Stimulated activated CD4-positive, alpha-beta T cell treated with anti-CD3 and anti-CD28 coated beads, Interleukin-12 subunit alpha, Interleukin-12 subunit beta, amount 100 ng/mL, for 4 hours (primary cell): ENCODE data around the gene GALNT17.

Experiments
- DNase-seq: peaks from one replicate; pipeline ENCODE4 v3.0.0-alpha.2; 2020

The GALNT17 gene

GRCh38 chr7:71511361-71511807 is 379.4 kb downstream of the GALNT17 start:
- DNase-seq = no peak

GRCh38 chr7:71517940-71518699 is 386.2 kb downstream of the GALNT17 start:
- no peak for DNase-seq

- DNase-seq = no peak
These were observed 386.9 kb downstream of the GALNT17 start for GRCh38 chr7:71518880-71519279.

GRCh38 chr7:71521506-71521905 is 389.6 kb downstream of the GALNT17 start:
- DNase-seq = no peak

GRCh38 chr7:71526106-71526505 is 394.2 kb downstream of the GALNT17 start:
- no peak for DNase-seq

- no peak for DNase-seq
These were observed 395.3 kb downstream of the GALNT17 start for GRCh38 chr7:71527213-71527612.

- DNase-seq = no peak
These were observed 403.7 kb downstream of the GALNT17 start for GRCh38 chr7:71535616-71536015.

GRCh38 chr7:71538210-71538609 is 406.3 kb downstream of the GALNT17 start:
- DNase-seq = no peak

GRCh38 chr7:71539615-71540014 is 407.7 kb downstream of the GALNT17 start:
- DNase-seq = no peak

- no peak for DNase-seq
These were observed 409.9 kb downstream of the GALNT17 start for GRCh38 chr7:71541707-71542353.

GRCh38 chr7:71543396-71543795 is 411.5 kb downstream of the GALNT17 start:
- no peak for DNase-seq

GRCh38 chr7:71544816-71545215 is 412.9 kb downstream of the GALNT17 start:
- no peak for DNase-seq

GRCh38 chr7:71547426-71547825 is 415.5 kb downstream of the GALNT17 start:
- DNase-seq = no peak

- no peak for DNase-seq
These were observed 416.8 kb downstream of the GALNT17 start for GRCh38 chr7:71548746-71549145.

GRCh38 chr7:71553306-71553705 is 421.4 kb downstream of the GALNT17 start:
- no peak for DNase-seq

GRCh38 chr7:71555758-71556157 is 423.8 kb downstream of the GALNT17 start:
- DNase-seq = no peak

GRCh38 chr7:71558806-71559613 is 427.1 kb downstream of the GALNT17 start:
- no peak for DNase-seq

GRCh38 chr7:71560354-71560995 is 428.5 kb downstream of the GALNT17 start:
- DNase-seq = no peak

GRCh38 chr7:71563276-71563675 is 431.3 kb downstream of the GALNT17 start:
- no peak for DNase-seq

- no peak for DNase-seq
These were observed 434.4 kb downstream of the GALNT17 start for GRCh38 chr7:71566376-71566775.

- no peak for DNase-seq
These were observed 435.0 kb downstream of the GALNT17 start for GRCh38 chr7:71566991-71567390.

- DNase-seq = no peak
These were observed 442.4 kb downstream of the GALNT17 start for GRCh38 chr7:71574153-71574860.
